Measurements from ENCODE around the gene NIPA2. TPM values are rescaled to one million over a fixed set of nuclear protein-coding genes. Genes with fewer than 3 reads are reported as not detected.

The NIPA2 gene
- polyA plus RNA-seq, 3 donors: 26.7 to 75.8 (median 49.0) TPM

DNA sequence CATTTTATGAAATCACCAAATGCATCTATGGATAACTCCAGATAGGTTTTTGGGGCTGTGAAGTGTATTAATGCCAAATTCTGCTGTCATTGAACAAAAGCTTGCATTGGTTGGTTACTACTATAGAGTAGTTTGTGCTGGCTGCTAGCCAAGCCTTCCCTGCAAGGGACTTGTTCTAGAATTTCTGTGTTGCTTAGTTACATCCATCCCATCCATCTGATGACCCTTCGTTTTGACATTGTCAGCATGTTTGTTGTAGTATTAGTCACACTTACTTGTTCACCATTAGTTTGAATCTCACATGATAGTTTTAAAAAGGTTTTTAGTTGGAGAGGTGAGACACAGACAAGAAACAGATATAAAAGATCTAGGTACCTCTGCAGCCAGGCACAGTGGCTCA lies 7.0 kb upstream of the NIPA2 start:
- no CpG with 5 or more reads among the region's 1 CpG for WGBS (ENCODE audit: insufficient coverage)

DNA sequence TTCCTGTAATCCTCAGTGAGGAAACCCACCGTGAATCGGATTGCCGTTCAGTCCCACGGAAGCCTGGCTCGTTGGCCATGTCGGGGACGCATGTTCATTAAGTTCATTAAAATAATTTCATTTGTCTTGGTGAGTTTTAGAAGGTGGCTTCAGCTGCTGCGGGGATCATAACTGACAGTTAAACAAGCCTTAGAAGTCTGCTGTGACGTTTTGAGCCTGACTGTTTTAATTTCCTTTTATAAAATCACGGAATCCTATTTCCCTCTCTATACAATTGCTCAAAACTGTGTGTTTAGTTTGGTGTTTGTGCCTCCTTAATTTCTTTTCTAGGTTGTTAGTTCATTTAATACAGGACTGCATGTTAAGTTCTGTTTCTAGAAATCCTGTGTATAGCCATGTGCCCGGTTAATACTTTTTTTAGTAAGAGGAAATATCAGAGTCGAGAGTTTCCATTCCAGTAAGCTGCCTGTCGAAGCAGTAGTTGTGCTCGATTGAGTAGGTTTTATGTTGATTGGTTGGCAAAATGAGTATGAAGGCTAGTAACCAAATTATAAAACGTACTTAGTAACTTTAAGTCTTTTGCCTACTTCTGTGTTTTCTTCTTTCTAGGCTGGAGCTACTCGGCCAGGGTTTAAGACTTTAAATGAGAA lies 705 bp downstream of the NIPA2 start:
- Histone ChIP-seq H3K4me1 (ENCODE audit: control insufficient read depth in 1 of 2, insufficient read depth in 2 of 2, low read length in 2 of 2) (peaks cover 16 to 22% of the 10 kb centered on the region in 2 donors), H3K9me3 (replicated peaks in 1 of 2; ENCODE audit: control insufficient read depth in 1 of 2, insufficient read depth in 1 of 2, low read length in 2 of 2) (no peaks in the 10 kb centered on the region), H3K27me3 (ENCODE audit: control insufficient read depth in 2 of 2, insufficient read depth in 2 of 2, low read length in 2 of 2) (no peaks in the 10 kb centered on the region), H3K27ac (ENCODE audit: low read depth in 1 of 2, low read length in 2 of 2) (peak overlapping the region; percentile 96), H3K9ac (ENCODE audit: insufficient read depth, low read length, poor library complexity, severe bottlenecking) (peak overlapping the region; percentile 91), H3K4me2 (replicated peaks; ENCODE audit: extremely low read depth, low read length, poor library complexity, severe bottlenecking) (peak overlapping the region; percentile 93), H3K36me3 (replicated peaks in 1 of 2; ENCODE audit: control insufficient read depth in 1 of 2, insufficient read depth in 2 of 2, low read length in 2 of 2) (peaks cover 6 to 19% of the 10 kb centered on the region in 2 donors), H2AFZ (ENCODE audit: insufficient read depth, low read depth, low read length, poor library complexity, severe bottlenecking) (peak overlapping the region; percentile 83), H3K79me2 (ENCODE audit: insufficient read depth, low read length) (peaks cover 57% of the 10 kb centered on the region), H4K20me1 (ENCODE audit: insufficient read depth, low read length) (peaks cover 44% of the 10 kb centered on the region), H3K4me3 (replicated peaks in 1 of 3; ENCODE audit: low read depth in 2 of 3, low read length in 3 of 3) (peak overlapping the region; percentile 88 to 98 (median 93))
- 0% methylated on average over 5 of the region's 16 CpGs for WGBS (ENCODE audit: insufficient coverage)
- peak overlapping the region; percentile 88 to 94 for H3K4me3 Mint-ChIP-seq
- intact Hi-C loops (cut with micrococcal nuclease): loop anchor here in 1 of 2 donors (5.0 kb wide), 1 partner anchor 198 kb away; the partner anchor contains the start of gene TUBGCP5
- peaks cover 37% of the 10 kb centered on the region for H3K4me1 Mint-ChIP-seq
- peaks cover 11 to 23% of the 10 kb centered on the region in 2 donors for H3K36me3 Mint-ChIP-seq
- H3K27ac Mint-ChIP-seq: peak overlapping the region; percentile 87 to 95 (median 95)
- no peaks in the 10 kb centered on the region for H3K9me3 Mint-ChIP-seq
- TF ChIP-seq, protein P1, sequence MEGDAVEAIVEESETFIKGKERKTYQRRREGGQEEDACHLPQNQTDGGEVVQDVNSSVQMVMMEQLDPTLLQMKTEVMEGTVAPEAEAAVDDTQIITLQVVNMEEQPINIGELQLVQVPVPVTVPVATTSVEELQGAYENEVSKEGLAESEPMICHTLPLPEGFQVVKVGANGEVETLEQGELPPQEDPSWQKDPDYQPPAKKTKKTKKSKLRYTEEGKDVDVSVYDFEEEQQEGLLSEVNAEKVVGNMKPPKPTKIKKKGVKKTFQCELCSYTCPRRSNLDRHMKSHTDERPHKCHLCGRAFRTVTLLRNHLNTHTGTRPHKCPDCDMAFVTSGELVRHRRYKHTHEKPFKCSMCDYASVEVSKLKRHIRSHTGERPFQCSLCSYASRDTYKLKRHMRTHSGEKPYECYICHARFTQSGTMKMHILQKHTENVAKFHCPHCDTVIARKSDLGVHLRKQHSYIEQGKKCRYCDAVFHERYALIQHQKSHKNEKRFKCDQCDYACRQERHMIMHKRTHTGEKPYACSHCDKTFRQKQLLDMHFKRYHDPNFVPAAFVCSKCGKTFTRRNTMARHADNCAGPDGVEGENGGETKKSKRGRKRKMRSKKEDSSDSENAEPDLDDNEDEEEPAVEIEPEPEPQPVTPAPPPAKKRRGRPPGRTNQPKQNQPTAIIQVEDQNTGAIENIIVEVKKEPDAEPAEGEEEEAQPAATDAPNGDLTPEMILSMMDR (IDR thresholded peaks at IDR 0.05): no peak
- H3K27me3 Mint-ChIP-seq (ENCODE audit: low read depth in 3 of 3): peaks cover 0 to 3% (median 0%) of the 10 kb centered on the region in 3 donors
- DNase-seq: peak in 2 of 3 donors; percentile 13 to 26

More for the DNA sequence above, 7.0 kb upstream of the NIPA2 start:
- Histone ChIP-seq H2AFZ (ENCODE audit: insufficient read depth, low read depth, low read length, poor library complexity, severe bottlenecking) (no peak overlapping the region), H4K20me1 (ENCODE audit: insufficient read depth, low read length) (no peaks in the 10 kb centered on the region), H3K4me3 (replicated peaks in 1 of 3; ENCODE audit: low read depth in 2 of 3, low read length in 3 of 3) (no peak overlapping the region), H3K36me3 (replicated peaks in 1 of 2; ENCODE audit: control insufficient read depth in 1 of 2, insufficient read depth in 2 of 2, low read length in 2 of 2) (no peaks in the 10 kb centered on the region), H3K9me3 (replicated peaks in 1 of 2; ENCODE audit: control insufficient read depth in 1 of 2, insufficient read depth in 1 of 2, low read length in 2 of 2) (no peaks in the 10 kb centered on the region), H3K27ac (ENCODE audit: low read depth in 1 of 2, low read length in 2 of 2) (no peak overlapping the region), H3K4me2 (replicated peaks; ENCODE audit: extremely low read depth, low read length, poor library complexity, severe bottlenecking) (no peak overlapping the region), H3K4me1 (ENCODE audit: control insufficient read depth in 1 of 2, insufficient read depth in 2 of 2, low read length in 2 of 2) (no peaks in the 10 kb centered on the region), H3K27me3 (ENCODE audit: control insufficient read depth in 2 of 2, insufficient read depth in 2 of 2, low read length in 2 of 2) (no peaks in the 10 kb centered on the region), H3K79me2 (ENCODE audit: insufficient read depth, low read length) (no peaks in the 10 kb centered on the region), H3K9ac (ENCODE audit: insufficient read depth, low read length, poor library complexity, severe bottlenecking) (no peak overlapping the region)
- DNase-seq: no peak
- TF ChIP-seq, protein P1 (IDR thresholded peaks at IDR 0.05): no peak
- H3K9me3 Mint-ChIP-seq: peaks cover 0 to 5% (median 0%) of the 10 kb centered on the region in 7 donors
- H3K27ac Mint-ChIP-seq: no peak overlapping the region
- H3K36me3 Mint-ChIP-seq: peaks cover 0 to 3% of the 10 kb centered on the region in 2 donors
- H3K27me3 Mint-ChIP-seq (ENCODE audit: low read depth in 3 of 3): peaks cover 0 to 2% (median 0%) of the 10 kb centered on the region in 3 donors
- intact Hi-C loops (cut with micrococcal nuclease): no loop called here
- no peaks in the 10 kb centered on the region for H3K4me1 Mint-ChIP-seq
- H3K4me3 Mint-ChIP-seq: no peak overlapping the region
